Right atrium auricular region (tissue), 2 donors: ENCODE results near the gene CENPM. TPM values are rescaled to one million over a fixed set of nuclear protein-coding genes. Genes with fewer than 3 reads are reported as not detected.

Experiments used
- DNase-seq: peaks from one replicate; pipeline ENCODE4 v3.0.0-alpha.2; 2019; ENCODE audit warnings: low spot score
- H3K27ac ChIP-seq, 2 donors: fragments of 200-600 bp; sonication (generic); 1 replicate in 1 of 2; 2 replicates in 1 of 2; pipeline ENCODE4 v1.5.1; 2016 to 2019
- H3K27me3 ChIP-seq, 2 donors: fragments of 200-600 bp; sonication (generic); one replicate each; pipeline versions ENCODE4 v1.5.1 to v1.6.0; 2017 to 2019
- H3K36me3 ChIP-seq: fragments of 200-600 bp; sonication (generic); one replicate; pipeline ENCODE4 v1.5.1; 2016
- H3K4me1 ChIP-seq, 2 donors: fragments of 200-600 bp; sonication (generic); one replicate each; pipeline versions ENCODE4 v1.5.1 to v1.6.0; 2017 to 2019
- H3K4me3 ChIP-seq, 2 donors: fragments of 200-600 bp; sonication (generic); 1 replicate in 1 of 2; 2 replicates in 1 of 2; pipeline ENCODE4 v1.5.1; 2017 to 2019; ENCODE audit warnings: mild to moderate bottlenecking in 1 of 2, moderate library complexity in 1 of 2
- H3K9me3 ChIP-seq, 2 donors: fragments of 200-600 bp; sonication (generic); one replicate each; pipeline ENCODE4 v1.5.1; 2019
- microRNA counts, 2 donors: library from miRNA; unstranded; fragments of <30 nt; microRNA quantifications; one replicate each; lab custom pipeline; 2016 to 2017
- microRNA-seq, 2 donors: library from miRNA; unstranded; fragments of <30 nt; microRNA quantifications; one replicate each; pipeline ENCODE4, GENCODE V29; 2016 to 2017; ENCODE audit warnings: borderline number of aligned reads in 2 of 2, borderline replicate concordance in 1 of 2
- total RNA-seq, 2 donors: library from RNA; depleted of rRNA; stranded (reverse); fragments of >200 nt; gene quantifications; one replicate each; pipeline ENCODE4 v1.1.0, GENCODE V29; 2016
- TF ChIP-seq, protein P1 (sequence below), 2 donors: fragments of 200-600 bp; sonication (generic); IDR thresholded peaks; one replicate each; pipeline ENCODE4 v1.5.1; 2019; ENCODE audit warnings: antibody characterized with exemption in 2 of 2

The CENPM gene
- total RNA-seq, 2 donors from 2014 or later, result not detected

DNA sequence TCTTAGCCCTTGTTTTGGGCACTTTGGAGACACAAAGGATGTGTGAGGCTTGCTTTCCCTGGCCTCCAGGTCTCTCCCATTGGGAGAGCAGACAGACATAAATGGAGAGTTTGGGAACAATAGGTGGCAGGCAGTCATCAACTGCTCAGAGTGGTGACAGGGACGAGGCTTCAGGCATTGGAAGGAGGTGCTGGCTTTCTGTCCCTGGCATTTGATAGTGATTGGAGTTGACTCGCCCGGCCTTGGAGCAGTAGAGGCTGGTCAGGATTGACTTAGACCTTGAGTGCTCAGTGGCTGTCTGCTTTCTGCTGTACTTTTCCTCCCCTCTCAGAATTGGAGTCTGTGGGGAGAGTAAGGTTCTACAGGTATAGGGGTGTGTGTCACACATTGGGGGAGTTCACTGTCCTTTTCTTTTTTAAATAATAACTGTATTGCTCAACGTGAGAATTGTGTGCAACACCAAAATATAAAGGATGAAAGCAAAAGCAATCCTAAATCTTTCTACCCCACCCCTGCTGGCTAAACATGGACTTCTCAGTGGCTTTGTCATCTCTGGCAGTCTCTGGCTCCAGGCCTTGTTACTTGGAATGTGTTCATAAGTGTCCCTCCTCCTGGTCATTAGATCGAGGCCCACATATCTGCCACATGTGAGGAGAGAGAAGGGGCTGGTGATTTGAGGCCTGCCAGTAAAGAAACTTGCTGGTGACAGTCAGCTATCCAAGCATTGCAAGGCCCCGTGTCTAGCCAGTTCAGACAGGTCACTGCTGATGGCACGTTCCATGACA, 53.2 kb downstream of the CENPM start:
- H3K27ac ChIP-seq, result peak overlapping the region; percentile 58 to 66

DNA sequence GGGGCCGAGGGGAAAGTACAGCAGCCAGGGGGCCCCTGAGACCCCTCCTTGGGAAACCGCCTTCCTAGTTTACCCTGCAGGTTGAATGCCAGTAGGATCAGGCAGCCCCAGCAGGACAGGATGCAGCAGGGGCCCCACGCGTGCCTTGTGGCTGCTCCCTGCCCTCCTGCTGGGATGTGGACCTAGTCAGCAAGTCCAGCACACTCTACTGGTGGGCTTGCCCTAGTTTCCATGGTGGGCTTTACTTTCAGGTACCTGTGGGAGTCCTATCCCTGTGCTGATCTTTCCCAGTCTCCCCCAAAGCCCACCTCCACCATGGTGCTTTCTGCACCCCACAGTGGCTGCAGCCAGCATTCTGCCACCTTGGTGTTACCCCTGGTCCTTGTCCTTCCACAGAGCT, 54.2 kb downstream of the CENPM start:
- no peaks in the 10 kb centered on the region for H3K27me3 ChIP-seq
- peaks cover 60% of the 10 kb centered on the region for H3K36me3 ChIP-seq
- H3K4me3 ChIP-seq, result no peak overlapping the region
- TF ChIP-seq, protein P1, sequence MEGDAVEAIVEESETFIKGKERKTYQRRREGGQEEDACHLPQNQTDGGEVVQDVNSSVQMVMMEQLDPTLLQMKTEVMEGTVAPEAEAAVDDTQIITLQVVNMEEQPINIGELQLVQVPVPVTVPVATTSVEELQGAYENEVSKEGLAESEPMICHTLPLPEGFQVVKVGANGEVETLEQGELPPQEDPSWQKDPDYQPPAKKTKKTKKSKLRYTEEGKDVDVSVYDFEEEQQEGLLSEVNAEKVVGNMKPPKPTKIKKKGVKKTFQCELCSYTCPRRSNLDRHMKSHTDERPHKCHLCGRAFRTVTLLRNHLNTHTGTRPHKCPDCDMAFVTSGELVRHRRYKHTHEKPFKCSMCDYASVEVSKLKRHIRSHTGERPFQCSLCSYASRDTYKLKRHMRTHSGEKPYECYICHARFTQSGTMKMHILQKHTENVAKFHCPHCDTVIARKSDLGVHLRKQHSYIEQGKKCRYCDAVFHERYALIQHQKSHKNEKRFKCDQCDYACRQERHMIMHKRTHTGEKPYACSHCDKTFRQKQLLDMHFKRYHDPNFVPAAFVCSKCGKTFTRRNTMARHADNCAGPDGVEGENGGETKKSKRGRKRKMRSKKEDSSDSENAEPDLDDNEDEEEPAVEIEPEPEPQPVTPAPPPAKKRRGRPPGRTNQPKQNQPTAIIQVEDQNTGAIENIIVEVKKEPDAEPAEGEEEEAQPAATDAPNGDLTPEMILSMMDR (IDR thresholded peaks at IDR 0.05), result no peak
- DNase-seq, result no peak
- H3K27ac ChIP-seq, result peak overlapping the region; percentile 43 to 66
- peaks cover 0 to 35% of the 10 kb centered on the region in 2 donors for H3K4me1 ChIP-seq
- no peaks in the 10 kb centered on the region for H3K9me3 ChIP-seq

More for the DNA sequence above, 53.2 kb downstream of the CENPM start:
- Histone ChIP-seq H3K4me1 (peaks cover 0 to 46% of the 10 kb centered on the region in 2 donors), H3K27me3 (no peaks in the 10 kb centered on the region), H3K9me3 (no peaks in the 10 kb centered on the region), H3K36me3 (peaks cover 51% of the 10 kb centered on the region), H3K4me3 (no peak overlapping the region)
- TF ChIP-seq, protein P1 (IDR thresholded peaks at IDR 0.05), result no peak
- DNase-seq, result no peak

DNA sequence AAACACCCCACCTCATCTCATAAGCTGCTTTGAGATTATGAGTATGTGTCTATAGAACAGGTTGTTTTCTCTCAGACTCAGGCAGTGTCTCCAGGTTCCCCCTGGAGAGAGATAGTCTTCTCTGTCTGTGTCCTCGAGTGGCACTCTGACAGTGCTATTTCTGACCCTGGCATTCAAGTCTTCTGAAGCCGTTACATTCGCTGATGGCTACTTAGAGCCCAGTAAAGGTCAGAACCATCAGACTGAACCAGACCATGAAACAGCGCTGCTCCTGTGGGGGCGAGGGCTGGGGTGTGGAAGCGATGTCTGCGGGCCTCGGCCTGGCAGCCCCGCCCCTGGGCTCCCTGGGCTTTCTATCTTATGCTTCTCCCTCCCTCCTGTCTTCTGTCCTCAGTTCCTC, 55.5 kb downstream of the CENPM start:
- TF ChIP-seq, protein P1 (IDR thresholded peaks at IDR 0.05), result no peak
- DNase-seq, result no peak
- Histone ChIP-seq H3K27me3 (no peaks in the 10 kb centered on the region), H3K27ac (peak overlapping the region; percentile 62 to 76), H3K4me1 (peaks cover 0 to 35% of the 10 kb centered on the region in 2 donors), H3K9me3 (no peaks in the 10 kb centered on the region), H3K4me3 (no peak overlapping the region), H3K36me3 (peaks cover 60% of the 10 kb centered on the region)

MicroRNAs encoded within 50 kb of the gene (microRNA counts, 767-probe panel; counts per million panel counts)
- 0 to 2,178 counts per million in 2 donors for microRNA hsa-miR-33a-5p (lab: Ali Mortazavi, UCI)

Small RNA genes within 50 kb of the gene (microRNA-seq; reads per million reads assigned to microRNA genes)
- gene MIR33A, result 7.8 to 8.5 reads per million in 2 donors

Other genes with a start within 250 kb of the CENPM start
- gene MEI1, start 247.6 kb downstream of the CENPM start, total RNA-seq, result 10 to 100 TPM in 1 of 2 donors, under 1 TPM in 1; 0.71 to 15.5 TPM
- gene CCDC134, start 146.5 kb downstream of the CENPM start, total RNA-seq, result 1 to 10 TPM; 4.0 to 6.4 TPM
- gene SREBF2, start 114.0 kb downstream of the CENPM start, total RNA-seq, result 10 to 100 TPM; 45.6 to 61.4 TPM
- under 1 TPM; 0.31 to 0.67 TPM for gene SHISA8, start 32.1 kb downstream of the CENPM start, total RNA-seq
- under 1 TPM; 0.11 to 0.12 TPM for gene TNFRSF13C, start 20.3 kb downstream of the CENPM start, total RNA-seq
- under 1 TPM in 1 of 2 donors, not detected in 1; 0.07 TPM for gene SEPTIN3, start 22.3 kb upstream of the CENPM start, total RNA-seq
- under 1 TPM in 1 of 2 donors, not detected in 1; 0.22 TPM for gene WBP2NL, start 51.6 kb upstream of the CENPM start, total RNA-seq
- 10 to 100 TPM; 19.1 to 21.7 TPM for gene NAGA, start 123.7 kb upstream of the CENPM start, total RNA-seq
- 10 to 100 TPM in 1 of 2 donors, 1 to 10 TPM in 1; 6.5 to 12.7 TPM for gene PHETA2, start 127.1 kb upstream of the CENPM start, total RNA-seq
- gene SMDT1, start 132.5 kb upstream of the CENPM start, total RNA-seq, result 10 to 100 TPM in 1 of 2 donors, 1 to 10 TPM in 1; 9.6 to 11.9 TPM
- 100 to 1,000 TPM; 143 to 185 TPM for gene NDUFA6, start 143.6 kb upstream of the CENPM start, total RNA-seq
- gene CYP2D6, start 183.7 kb upstream of the CENPM start, total RNA-seq, result not detected